ENCODE data around the gene CTBP2.
A peak's percentile ranks its signal among the peaks of the same experiment; 100 is the strongest.

CTBP2 gene

GRCh38 chr10:125159932-125160855 lies at the start of gene CTBP2:
Gene CTBP2 (minus strand): TSS chr10:125160563.
- peak in 1 of 2 donors; percentile 51 for DNase-seq

GRCh38 chr10:125209591-125210355 lies 49.4 kb upstream of the CTBP2 start:
- no peak for DNase-seq

GRCh38 chr10:125208854-125209565 lies 48.6 kb upstream of the CTBP2 start:
- DNase-seq = no peak

- DNase-seq = no peak
Measured at GRCh38 chr10:125206623-125207022, 46.3 kb upstream of the CTBP2 start.

- DNase-seq = no peak
Measured at GRCh38 chr10:125205431-125205830, 45.1 kb upstream of the CTBP2 start.

DNA sequence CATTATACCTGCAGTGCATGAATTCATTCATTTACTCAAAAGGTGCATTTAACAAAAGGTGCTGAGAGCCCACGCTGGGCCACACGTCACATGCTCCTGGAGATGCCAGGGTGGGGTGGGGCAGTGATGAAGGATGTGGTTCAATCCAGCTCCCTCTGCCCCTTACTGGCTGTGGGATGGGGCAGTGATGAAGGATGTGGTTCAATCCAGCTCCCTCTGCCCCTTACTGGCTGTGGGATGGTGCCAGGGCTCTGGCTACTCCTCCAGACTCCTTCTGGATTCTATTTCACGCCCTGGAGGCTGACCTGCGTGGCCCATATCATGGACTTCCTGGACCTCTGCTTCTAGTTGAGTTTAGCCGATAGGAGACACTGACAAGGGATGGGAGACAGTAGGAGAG lies 44.0 kb upstream of the CTBP2 start:
- DNase-seq = no peak

DNA sequence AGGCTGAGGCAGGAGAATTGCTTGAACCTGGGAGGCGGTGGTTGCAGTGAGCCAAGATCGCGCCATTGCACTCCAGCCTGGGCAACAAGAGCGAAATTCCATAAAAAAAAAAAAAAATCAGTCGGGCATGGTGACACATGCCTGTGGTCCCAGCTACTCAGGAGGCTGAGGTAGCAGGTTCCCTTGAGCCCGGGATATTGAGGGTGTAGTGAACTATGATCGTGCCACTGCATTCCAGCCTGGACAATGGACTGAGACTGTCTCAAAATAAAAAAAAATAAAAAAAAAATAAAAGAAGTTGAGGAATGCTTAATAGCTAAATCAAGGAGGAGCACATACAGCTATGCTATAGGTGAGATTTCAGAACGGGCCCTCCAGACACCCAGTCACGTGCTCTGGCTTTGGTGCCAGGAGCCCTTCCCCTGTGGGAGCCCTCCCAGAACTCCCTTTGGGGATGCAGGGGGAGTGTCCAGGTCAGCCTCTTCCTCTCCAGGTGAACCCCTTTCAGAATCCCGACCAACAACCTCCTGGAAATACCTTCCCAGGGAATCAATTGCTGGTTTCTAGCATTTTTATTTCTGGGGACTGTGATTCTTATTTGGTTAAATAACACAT lies 42.9 kb upstream of the CTBP2 start:
- DNase-seq = no peak

GRCh38 chr10:125201791-125202622 lies 41.6 kb upstream of the CTBP2 start:
- DNase-seq = no peak

DNA sequence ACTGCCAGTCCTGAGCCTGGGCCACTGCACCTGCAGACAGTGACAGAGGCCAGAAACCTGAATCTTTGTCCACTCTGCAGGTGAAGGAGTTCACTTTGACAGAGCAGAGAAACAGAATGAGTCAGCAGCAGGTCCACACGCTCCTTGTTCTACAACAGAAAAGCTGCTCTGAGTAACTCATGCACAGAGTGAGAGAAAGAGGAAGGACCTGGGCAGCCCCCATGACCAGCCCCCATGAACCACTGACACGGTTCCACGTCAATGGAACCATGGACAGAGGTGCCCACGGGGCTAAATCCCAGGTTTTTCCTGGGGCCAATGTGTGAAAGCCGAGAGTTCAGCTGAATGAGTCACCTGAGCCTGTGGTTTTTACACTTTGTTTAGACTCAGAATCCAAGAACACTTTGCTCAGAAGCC lies 40.8 kb upstream of the CTBP2 start:
- DNase-seq = no peak

GRCh38 chr10:125200396-125200795 lies 40.0 kb upstream of the CTBP2 start:
- DNase-seq = no peak

GRCh38 chr10:125199270-125199669 lies 38.9 kb upstream of the CTBP2 start:
- no peak for DNase-seq

DNA sequence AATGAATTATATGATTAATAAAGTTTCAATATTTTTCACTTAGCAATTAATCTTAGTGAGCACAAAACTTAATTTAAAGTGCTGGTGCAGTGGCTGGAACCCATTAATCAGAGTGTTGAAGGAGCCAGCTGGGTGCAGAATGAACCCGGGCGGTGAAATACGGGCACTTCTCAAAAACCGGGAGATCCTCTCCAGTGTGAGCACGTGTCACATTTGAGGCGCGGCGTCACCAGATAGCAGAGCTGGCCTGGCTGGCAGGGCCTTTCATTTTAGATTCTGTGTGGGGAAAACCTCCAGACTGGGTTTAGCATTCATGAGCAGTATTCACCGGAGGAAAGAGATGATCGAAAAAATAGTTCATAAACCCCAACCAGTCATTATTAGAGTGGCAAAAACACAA lies 34.5 kb upstream of the CTBP2 start:
- no peak for DNase-seq

DNA sequence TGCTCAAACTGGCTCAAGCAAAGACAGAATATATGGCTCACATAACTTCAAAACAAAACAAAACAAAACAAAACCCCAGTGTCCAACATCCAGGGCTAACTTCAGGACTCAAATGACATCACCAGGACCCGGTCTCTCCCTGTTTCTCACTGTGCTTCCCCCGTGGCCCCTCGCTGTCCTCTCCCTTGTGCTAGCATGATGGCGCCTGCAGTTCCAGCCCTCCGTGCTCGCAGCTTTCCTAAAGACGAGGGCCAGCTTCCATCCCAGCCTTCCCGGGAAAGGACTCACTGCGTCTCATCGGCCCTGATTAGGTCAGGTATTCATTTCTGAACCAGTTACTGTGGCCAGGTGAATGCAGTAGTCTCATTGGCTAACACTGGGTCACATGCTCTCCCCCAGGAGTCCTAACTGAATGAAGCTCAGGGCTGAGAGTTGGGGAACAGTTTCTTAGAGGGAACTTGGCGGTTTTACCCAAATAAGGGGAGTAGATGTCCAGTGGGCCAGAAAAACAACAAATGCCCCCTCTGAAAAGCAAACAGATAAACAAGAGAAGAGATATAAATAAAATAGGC lies 33.0 kb upstream of the CTBP2 start:
- DNase-seq = no peak

DNA sequence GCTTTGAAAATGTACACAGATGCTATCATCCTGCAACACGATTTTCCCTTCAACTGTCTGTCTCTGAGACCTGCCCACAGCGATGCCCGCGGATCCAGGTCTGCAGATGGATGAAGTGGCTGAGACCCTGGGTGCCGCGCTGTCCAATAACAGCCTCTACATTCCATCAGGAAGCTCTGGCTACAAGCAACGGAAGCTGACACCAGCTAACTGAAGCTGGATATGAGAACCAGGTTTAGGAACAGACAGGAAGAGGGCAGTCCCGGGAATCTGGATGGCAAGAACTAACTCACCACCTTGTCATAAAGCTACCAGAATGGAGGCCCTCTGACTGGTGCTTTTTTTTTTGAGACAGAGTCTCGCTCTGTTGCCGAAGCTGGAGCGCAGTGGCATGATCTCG lies 32.3 kb upstream of the CTBP2 start:
- no peak for DNase-seq

DNA sequence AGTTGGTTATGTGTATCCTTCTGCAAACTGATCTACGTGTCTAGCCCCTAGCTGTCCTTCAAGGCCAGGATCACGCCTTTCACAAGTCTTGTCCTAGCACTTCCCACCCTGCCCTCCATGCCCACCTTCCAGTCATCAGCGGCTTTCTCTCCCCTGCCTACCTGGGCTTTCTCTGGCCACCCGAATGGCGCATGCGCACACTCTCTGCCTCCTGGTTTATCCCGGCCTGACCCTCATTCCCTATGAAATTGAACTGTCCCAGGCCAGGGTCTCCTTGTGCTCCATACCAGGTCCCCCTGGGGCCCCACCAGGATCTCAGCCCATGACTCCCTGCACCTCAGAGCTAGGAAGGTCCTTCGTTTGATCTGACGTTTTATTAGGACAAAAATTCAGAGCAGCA lies 31.6 kb upstream of the CTBP2 start:
- no peak for DNase-seq

GRCh38 chr10:125190946-125191345 lies 30.6 kb upstream of the CTBP2 start:
- no peak for DNase-seq

DNA sequence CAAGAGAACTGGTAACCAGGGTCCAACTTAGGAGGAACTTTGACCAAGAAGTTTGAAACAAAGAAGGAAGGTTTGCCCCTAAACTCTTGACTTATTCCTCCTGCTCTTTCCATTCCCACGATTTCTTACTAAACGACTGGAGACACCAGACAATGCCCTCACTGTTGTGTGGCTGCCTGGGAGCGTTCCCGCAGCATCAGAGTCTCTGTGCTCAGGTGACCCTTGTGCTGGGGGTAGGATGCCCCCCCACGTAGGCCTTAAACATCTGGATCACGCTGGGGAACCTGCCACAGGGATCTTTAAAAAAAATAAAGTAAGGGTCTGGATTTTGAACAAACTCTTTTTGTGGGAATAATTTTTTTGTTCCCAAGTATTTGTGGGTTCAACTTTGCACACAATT lies 30.1 kb upstream of the CTBP2 start:
- no peak for DNase-seq

DNA sequence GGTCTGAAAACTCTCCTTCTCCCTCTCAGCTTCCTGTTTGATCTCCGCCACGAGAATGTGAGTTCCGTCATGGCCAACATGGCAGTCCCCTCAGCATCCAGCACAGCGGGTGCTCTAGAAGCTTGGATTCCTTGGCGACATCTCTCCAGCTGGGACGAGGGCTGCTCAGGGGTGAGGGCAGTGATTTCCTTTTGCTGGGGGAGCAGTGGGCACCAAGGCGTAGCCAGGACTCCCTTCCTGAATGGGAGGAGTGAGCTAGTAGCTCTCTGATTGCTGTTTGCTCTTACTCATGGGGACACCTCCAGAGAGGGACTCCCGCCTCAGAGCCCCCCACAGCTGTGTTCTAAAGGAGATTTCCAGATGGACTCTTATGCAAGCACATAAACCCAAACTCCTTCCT lies 28.8 kb upstream of the CTBP2 start:
- DNase-seq = no peak

GRCh38 chr10:125187238-125188194 lies 27.2 kb upstream of the CTBP2 start:
- no peak for DNase-seq

- DNase-seq = no peak
Measured at GRCh38 chr10:125186431-125187170, 26.2 kb upstream of the CTBP2 start.
